NCI-H2196 treated with DMSO at 0.1 percent for 48 hours (cell line): ENCODE data around the gene PLOD1.
"Not testable (repeated sequence)": the region's sequence is repeated elsewhere in the genome, so short reads cannot be mapped to it uniquely, and the experiment has no call there.

Experiments
- DNase-seq: peaks from one replicate; lab custom pipeline; 2025; ENCODE audit not compliant: unreplicated experiment; lab: John Stamatoyannopoulos, UW

The PLOD1 gene

GRCh38 chr1:11934302-11935056 is at the start of gene PLOD1:
TSS of gene PLOD1 (plus strand) at chr1:11934717. CDS start at chr1:11934780, 63 bp downstream.
- DNase-seq: peak; percentile 64

DNA sequence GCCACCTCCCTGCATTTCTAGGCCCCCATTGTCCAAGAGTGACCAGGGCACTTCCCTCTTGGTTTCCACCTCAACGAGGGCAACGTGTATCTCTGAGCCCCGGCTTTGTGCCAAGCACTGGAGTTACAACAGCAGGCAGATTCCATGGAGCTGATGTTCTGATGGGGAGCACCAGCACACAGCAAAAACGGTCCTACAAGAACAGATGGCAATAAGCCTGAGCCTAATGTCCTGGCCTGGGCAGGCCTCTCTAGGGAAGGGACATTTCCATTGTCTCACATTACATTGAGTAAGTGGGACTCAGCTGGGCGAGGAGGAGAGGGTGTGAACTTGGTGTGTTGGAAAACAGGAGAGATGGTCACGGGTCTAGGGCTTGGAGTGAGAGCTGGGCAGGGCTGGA is 48.6 kb upstream of the PLOD1 start:
- DNase-seq: no peak

DNA sequence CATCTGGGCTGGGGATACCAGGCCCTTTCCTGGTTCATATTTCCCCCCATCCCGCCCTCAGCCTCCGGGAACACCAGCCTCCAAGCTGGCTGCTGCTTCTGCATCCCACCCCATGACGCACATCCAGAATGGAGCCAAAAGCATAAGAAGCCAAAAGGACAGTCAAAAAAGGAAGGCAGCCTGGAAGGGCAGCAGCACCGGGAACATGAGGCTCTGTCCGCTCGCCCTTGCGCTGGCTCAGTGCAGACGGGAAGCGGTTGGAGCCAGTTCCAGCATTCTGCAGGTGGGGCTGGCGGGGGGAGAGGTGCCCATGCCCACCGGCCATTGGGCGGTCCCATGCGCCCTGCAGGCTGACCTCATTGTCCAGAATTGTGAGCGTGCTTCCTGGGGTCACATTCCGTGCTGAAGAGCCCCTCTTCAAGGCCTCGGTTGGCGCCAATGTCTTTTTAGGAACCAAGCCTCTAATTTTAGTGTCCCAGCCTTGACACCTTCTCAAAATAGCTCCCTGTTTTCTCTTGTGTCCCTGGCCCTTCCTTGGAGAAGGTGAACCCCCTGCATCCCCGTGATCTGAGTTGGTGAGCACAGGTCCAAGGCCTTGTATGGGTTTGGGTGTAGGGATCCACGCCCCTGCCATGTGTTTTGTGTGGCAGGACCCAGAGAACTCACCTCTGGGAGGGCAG is 47.4 kb upstream of the PLOD1 start:
- DNase-seq: no peak

GRCh38 chr1:11887666-11888007 is 46.9 kb upstream of the PLOD1 start:
- DNase-seq: no peak

- no peak for DNase-seq
Observed at GRCh38 chr1:11888206-11888876, 46.2 kb upstream of the PLOD1 start.

- no peak for DNase-seq
Observed at GRCh38 chr1:11888877-11889208, 45.7 kb upstream of the PLOD1 start.

- no peak for DNase-seq
Observed at GRCh38 chr1:11891433-11892186, 42.9 kb upstream of the PLOD1 start.

DNA sequence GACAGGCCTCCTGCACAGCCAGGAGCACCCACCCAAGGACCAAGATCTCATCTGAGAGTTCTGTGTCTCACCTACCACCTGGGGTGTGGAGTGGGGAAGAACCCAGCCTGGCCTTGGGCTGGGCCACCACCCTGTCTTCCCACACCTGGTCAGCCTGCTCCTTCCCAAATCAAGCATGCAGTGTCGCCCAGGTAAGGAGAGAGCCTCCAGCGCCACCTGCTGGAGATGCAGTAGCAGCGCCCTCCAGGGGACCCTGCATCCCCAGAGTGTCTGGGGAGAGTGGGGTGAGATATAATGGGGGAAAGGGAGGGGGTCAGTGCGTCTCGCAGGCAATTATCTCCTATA is 40.6 kb upstream of the PLOD1 start:
- peak; percentile 43 for DNase-seq

- not testable (repeated sequence) for DNase-seq
Observed at GRCh38 chr1:11894501-11894900, 40.0 kb upstream of the PLOD1 start.

- no peak for DNase-seq
Observed at GRCh38 chr1:11898086-11898785, 36.3 kb upstream of the PLOD1 start.

GRCh38 chr1:11898831-11899467 is 35.6 kb upstream of the PLOD1 start:
- DNase-seq: no peak

- DNase-seq: not testable (repeated sequence)
Observed at GRCh38 chr1:11901446-11901845, 33.1 kb upstream of the PLOD1 start.

GRCh38 chr1:11903210-11903609 is 31.3 kb upstream of the PLOD1 start:
- DNase-seq: no peak

- DNase-seq: not testable (repeated sequence)
Observed at GRCh38 chr1:11904156-11904555, 30.4 kb upstream of the PLOD1 start.

- DNase-seq: no peak
Observed at GRCh38 chr1:11904978-11905377, 29.5 kb upstream of the PLOD1 start.

DNA sequence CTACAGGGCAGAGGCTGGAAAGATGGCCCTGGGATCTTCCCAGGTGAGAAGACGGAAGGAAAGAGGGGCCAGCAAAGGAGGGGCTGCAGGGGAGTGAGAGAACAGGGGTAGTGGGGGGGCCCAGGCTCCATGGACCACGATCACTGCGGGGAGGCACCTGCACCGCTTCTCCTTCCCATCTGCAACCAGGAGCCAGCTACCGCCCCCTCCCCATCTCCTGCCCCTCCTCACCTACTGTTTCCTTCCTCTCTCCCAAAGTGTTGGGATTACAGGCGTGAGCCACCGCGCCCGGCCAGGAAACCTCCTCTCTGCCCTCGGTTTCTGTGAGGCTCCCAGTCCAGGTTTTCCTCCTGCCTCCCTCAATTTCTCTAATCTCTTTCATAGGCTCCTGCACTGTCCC is 27.6 kb upstream of the PLOD1 start:
- no peak for DNase-seq

GRCh38 chr1:11907275-11908094 is 27.0 kb upstream of the PLOD1 start:
- peak; percentile 89 for DNase-seq

DNA sequence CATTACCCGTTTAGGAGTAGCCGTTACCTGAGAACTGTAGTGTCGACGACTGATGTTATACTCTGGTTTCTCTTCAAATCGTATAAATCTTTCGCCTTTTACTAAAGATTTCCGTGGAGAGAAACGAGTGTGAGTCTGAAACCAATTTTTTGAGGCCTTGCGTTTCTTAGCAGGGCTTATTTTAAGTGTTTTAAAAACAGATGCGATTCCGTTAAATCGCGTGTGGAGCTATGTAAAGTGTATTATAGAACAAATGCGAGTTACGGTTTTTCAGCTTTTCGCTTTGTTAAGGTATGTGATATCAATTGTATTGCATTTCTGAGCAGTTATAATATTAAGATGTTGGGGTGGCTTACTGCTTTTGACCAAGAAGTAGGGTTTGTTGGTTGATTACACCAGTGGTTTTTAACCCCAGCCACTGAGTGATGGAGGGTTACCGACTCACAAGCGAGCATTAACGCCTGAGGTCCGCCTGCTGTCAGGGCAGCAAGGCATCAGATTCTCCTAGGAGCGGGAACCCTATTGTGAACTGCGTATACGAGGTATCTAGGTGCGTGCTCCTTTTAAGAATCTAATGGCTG is 26.3 kb upstream of the PLOD1 start:
- DNase-seq: peak; percentile 88

DNA sequence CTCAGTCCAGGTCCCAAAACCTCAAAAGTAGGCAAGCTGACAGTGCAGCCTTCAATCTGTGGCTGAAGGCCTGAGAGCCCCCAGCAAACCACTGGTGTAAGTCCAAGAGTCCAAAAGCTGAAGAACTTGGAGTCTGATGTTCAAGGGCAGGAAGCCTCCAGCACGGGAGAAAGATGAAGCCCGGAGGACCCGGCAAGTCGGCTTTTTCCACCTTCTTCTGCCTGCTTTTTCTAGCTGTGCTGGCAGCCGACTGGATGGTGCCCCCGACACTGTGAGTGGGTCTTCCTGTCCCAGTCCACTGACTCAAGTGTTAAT is 23.6 kb upstream of the PLOD1 start:
- not testable (repeated sequence) for DNase-seq

DNA sequence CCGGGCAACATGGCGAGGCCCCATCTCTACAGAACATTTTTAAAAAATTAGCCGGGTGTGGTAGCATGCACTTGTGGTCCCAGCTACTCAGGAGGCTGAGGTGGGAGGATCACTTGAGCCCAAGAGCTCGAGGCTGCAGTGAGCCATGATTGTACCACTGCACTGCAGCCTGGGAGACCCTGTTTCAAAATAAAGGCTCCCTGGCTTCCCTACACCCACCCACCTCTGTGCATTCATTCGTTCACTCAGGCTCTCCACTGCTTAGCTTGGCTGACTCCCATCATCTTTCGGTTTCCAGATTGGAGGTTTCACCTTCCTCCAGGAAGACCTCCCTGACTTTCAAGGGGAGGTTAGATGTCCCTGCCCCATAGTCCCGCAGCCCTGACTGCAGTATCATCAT is 22.5 kb upstream of the PLOD1 start:
- DNase-seq: no peak
